Heart left ventricle (tissue), 13 donors: ENCODE measurements around the gene ANKRD17.

Source experiments
- CTCF ChIP-seq, 12 donors: fragments of 200-600 bp; sonication (generic) in 4 of 12; IDR thresholded peaks; one replicate each; pipeline versions ENCODE4 v1.5.0 to v1.8.0; 2018 to 2022; ENCODE audit warnings: antibody characterized with exemption in 12 of 12, mild to moderate bottlenecking in 5 of 12
- POLR2A ChIP-seq, 2 donors: fragments of 450-650 bp; IDR thresholded peaks; one replicate each; pipeline ENCODE4 v1.6.1; 2017; ENCODE audit warnings: antibody characterized with exemption in 2 of 2, mild to moderate bottlenecking in 2 of 2, moderate library complexity in 2 of 2
- donor health status: ischemic (EF 13 %, LVEDD 7.1; RV severe dilation, severe dysfunction).
- donor health status: DM: no; HTN: yes; CAD: no.
- donor health status: DM: no; HTN: no; CAD: no.
- donor health status: ischemic (EF 25% LVEDD 6.9; RV normal size, moderate dysfunction).
- donor health status: ischemic (EF 25% LVEDD 5.7; RV mildly dilated, moderate dysfunction).
- donor health status: ischemic (EF 35%, LVEDD 5.7; RV mildly dilated, moderate dysfunction).
- donor health status: nonischemic (EF 11% LVEDD 7.7; RV severe dilation, severe dysfunction).
- donor health status: DM: yes; HTN: yes; CAD: no.
- donor health status: PGD.
- donor health status: ischemic (EF 29% LVEDD 5.4; RV normal size, mild dysfunction).
- donor health status: nonischemic (EF 23%, LVEDD 6.1; RV moderate dilation, normal function).

DNA sequence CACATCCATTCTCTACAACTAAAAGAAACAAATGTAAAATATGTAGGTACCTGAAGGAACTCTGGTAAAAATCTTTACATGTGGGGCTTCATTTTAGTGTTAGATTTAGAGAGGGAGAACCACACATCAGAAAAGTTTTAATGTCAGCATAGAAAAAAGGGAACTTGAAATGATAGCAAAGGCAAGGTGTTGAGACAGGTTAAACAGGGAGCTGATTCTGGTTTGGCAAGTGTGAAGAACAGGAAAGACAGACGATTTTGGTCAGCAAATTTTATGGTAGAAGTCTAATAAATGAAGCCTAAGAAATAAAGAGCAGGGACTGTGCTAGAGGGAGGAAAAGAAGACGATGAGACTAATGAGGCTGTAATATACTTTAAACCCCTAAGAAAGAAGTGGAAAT is 121.5 kb downstream of the ANKRD17 start:
- no peak for TF ChIP-seq POLR2A (IDR thresholded peaks at IDR 0.05)
- TF ChIP-seq CTCF (IDR thresholded peaks at IDR 0.05) = no peak
